Mesothelial cell of epicardium (in vitro differentiated cells): ENCODE measurements around the gene INTU. TPM values are rescaled to one million over a fixed set of nuclear protein-coding genes. Genes with fewer than 3 reads are reported as not detected.

Experiments
- DNase-seq, 2 experiments: peaks; one replicate each; pipeline ENCODE4 v3.0.0; 2021; ENCODE audit warnings: low spot score in 2 of 2; ENCODE audit not compliant: unreplicated experiment in 2 of 2
- H3K27ac Mint-ChIP-seq: 2 replicates; pipeline ENCODE4 v1.8.0; 2021; ENCODE audit warnings: mixed read lengths
- H3K27me3 Mint-ChIP-seq: 2 replicates; pipeline ENCODE4 v1.8.0; 2021; ENCODE audit warnings: low read depth, mixed read lengths
- H3K36me3 Mint-ChIP-seq: 2 replicates; pipeline ENCODE4 v1.8.0; 2021; ENCODE audit warnings: mixed read lengths
- H3K4me1 Mint-ChIP-seq: 2 replicates; pipeline ENCODE4 v1.8.0; 2021; ENCODE audit warnings: mixed read lengths
- H3K4me3 Mint-ChIP-seq: 2 replicates; pipeline ENCODE4 v1.8.0; 2021; ENCODE audit warnings: mild to moderate bottlenecking, moderate library complexity, mixed read lengths
- H3K9me3 Mint-ChIP-seq: 2 replicates; pipeline ENCODE4 v1.8.0; 2021; ENCODE audit warnings: mixed read lengths
- CTCF ChIP-seq: fragments of 200-600 bp; sonication (generic); IDR thresholded peaks from one replicate; pipeline ENCODE4 v1.5.0; 2021; ENCODE audit warnings: antibody characterized with exemption; ENCODE audit not compliant: unreplicated experiment
- total RNA-seq: library from RNA; stranded (reverse); gene quantifications from 3 replicates; pipeline ENCODE4 v1.2.1, GENCODE V29; 2021

INTU gene
- total RNA-seq, 1 donor from 2014 or later = 27.7 TPM

DNA sequence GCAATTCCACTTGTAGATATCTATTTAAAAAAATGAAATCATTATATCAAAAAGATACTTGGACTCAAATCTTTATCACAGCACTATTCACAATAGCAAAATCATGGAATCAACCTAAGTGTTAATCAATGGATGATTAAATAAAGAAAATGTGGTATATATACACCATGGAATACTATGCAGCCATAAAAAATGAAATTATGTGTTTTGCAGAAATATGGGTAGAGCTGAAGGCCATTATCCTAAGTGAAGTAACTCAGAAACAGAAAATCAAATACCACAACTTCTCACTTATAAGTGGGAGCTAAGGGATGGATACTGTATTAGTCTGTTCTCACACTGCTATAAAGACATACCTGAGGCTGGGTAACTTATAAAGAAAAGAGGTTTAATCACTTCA lies 14.3 kb upstream of the INTU start:
- Mint-ChIP-seq H3K27ac (no peak overlapping the region), H3K36me3 (no peaks in the 10 kb centered on the region), H3K4me1 (peaks cover 5% of the 10 kb centered on the region), H3K9me3 (no peaks in the 10 kb centered on the region), H3K4me3 (no peak overlapping the region), H3K27me3 (peaks cover 75% of the 10 kb centered on the region)
- no peak for TF ChIP-seq CTCF
- DNase-seq = no peak

DNA sequence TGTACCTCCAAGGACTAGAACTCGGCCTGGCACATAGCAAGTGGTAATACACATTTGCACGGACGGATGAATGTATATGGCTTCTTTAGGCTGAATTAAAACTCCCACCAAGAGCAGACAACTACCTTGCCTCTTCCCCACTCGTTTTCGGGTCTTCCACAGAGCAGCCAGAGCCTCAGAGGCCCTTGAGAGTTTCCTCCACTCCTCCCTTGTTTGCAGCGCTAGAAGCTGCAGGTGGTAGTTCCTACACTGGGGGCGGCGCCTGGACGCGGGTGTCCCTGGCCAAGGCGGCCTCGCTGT lies 10.2 kb upstream of the INTU start:
- Mint-ChIP-seq H3K4me1 (peaks cover 10% of the 10 kb centered on the region), H3K9me3 (no peaks in the 10 kb centered on the region), H3K4me3 (peak overlapping the region; percentile 68), H3K36me3 (no peaks in the 10 kb centered on the region), H3K27me3 (peaks cover 82% of the 10 kb centered on the region), H3K27ac (no peak overlapping the region)
- TF ChIP-seq CTCF = no peak
- no peak for DNase-seq

- DNase-seq = peak; percentile 20 to 50
- Mint-ChIP-seq H3K27ac (no peak overlapping the region), H3K4me3 (peak overlapping the region; percentile 77), H3K9me3 (no peaks in the 10 kb centered on the region), H3K36me3 (no peaks in the 10 kb centered on the region), H3K27me3 (peaks cover 80% of the 10 kb centered on the region), H3K4me1 (peaks cover 10% of the 10 kb centered on the region)
- no peak for TF ChIP-seq CTCF
Observed at GRCh38 chr4:127622921-127623796, 9.6 kb upstream of the INTU start.

GRCh38 chr4:127623797-127624083 lies 9.0 kb upstream of the INTU start:
- no peak for DNase-seq
- Mint-ChIP-seq H3K27ac (no peak overlapping the region), H3K36me3 (no peaks in the 10 kb centered on the region), H3K9me3 (no peaks in the 10 kb centered on the region), H3K4me3 (peak overlapping the region; percentile 77), H3K27me3 (peaks cover 83% of the 10 kb centered on the region), H3K4me1 (peaks cover 10% of the 10 kb centered on the region)
- no peak for TF ChIP-seq CTCF

DNA sequence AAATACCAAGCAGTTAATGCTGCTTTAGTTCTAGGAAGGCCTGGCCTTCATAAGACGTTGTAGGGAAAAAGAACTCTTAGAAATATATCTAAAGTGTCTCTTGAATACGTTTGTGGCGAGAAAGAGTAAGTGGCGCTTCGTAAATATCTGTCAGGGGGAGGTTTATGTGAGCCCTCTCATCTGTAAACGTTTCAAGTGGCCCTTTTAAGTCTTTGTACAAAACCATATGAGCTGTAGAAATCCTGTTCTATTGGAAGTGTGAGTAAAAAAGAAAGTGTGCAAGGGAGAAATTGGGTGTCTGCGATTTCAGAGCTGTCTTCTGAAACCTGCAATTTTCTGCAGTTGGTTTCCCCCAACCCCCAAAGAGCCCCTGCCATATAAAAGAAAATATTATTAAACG lies 8.6 kb upstream of the INTU start:
- H3K27ac Mint-ChIP-seq = no peak overlapping the region

More for the DNA sequence above, 8.6 kb upstream of the INTU start:
- Mint-ChIP-seq H3K4me3 (peak overlapping the region; percentile 77), H3K27me3 (peaks cover 80% of the 10 kb centered on the region), H3K4me1 (peaks cover 10% of the 10 kb centered on the region), H3K36me3 (no peaks in the 10 kb centered on the region), H3K9me3 (no peaks in the 10 kb centered on the region)
- DNase-seq = no peak
- TF ChIP-seq CTCF = no peak
